Fibroblast of pulmonary artery (primary cell): Measurements from ENCODE around the gene SLCO2B1.

Source experiments
- DNase-seq: peaks from one replicate; pipeline ENCODE4 v3.0.0-alpha.2; 2010; ENCODE audit warnings: low read depth
- H3K4me3 ChIP-seq: replicated peaks from 2 replicates; pipeline ENCODE4 v1.5.1; 2011; ENCODE audit warnings: low read depth, mild to moderate bottlenecking, control low read depth, low read length, moderate library complexity
- CTCF ChIP-seq: IDR thresholded peaks from 2 replicates; pipeline ENCODE4 v1.5.1; 2011; ENCODE audit warnings: mild to moderate bottlenecking, control low read depth, low read length, inconsistent platforms; ENCODE audit errors: missing control alignments

SLCO2B1 gene

GRCh38 chr11:75239531-75240290, 88.8 kb downstream of the SLCO2B1 start:
- no peak for DNase-seq
- H3K4me3 ChIP-seq = no peak overlapping the region
- no peak for TF ChIP-seq CTCF

GRCh38 chr11:75240311-75241035, 89.6 kb downstream of the SLCO2B1 start, which contains the start of gene TPBGL:
TPBGL (plus strand) TSS chr11:75240774; CDS start chr11:75241050, 276 bp downstream.
- peak within 1 kb of the TSS; percentile 17 for H3K4me3 ChIP-seq
- no peak for TF ChIP-seq CTCF
- DNase-seq = no peak

GRCh38 chr11:75241036-75241905, 90.4 kb downstream of the SLCO2B1 start:
- peak; percentile 37 for TF ChIP-seq CTCF
- H3K4me3 ChIP-seq = peak overlapping the region; percentile 45
- DNase-seq = peak; percentile 85

- H3K4me3 ChIP-seq = peak overlapping the region; percentile 45
Measured at GRCh38 chr11:75241906-75242644, 91.2 kb downstream of the SLCO2B1 start.

GRCh38 chr11:75242722-75243600, 92.1 kb downstream of the SLCO2B1 start:
- no peak for DNase-seq
- no peak overlapping the region for H3K4me3 ChIP-seq
- TF ChIP-seq CTCF = no peak

More at GRCh38 chr11:75241906-75242644, 91.2 kb downstream of the SLCO2B1 start:
- TF ChIP-seq CTCF = no peak
- DNase-seq = no peak
